Natural killer cell (primary cell): ENCODE data around the gene PI4KB. TPM values are rescaled to one million over a fixed set of nuclear protein-coding genes. Genes with fewer than 3 reads are reported as not detected.

ENCODE experiments used
- ATAC-seq, 3 donors: fragments of 150-1000 bp in 2 of 3; fragments of 200-7000 bp in 1 of 3; cut with Tn5 transposase; 1 replicate in 1 of 3; 2 replicates in 2 of 3; pipeline ENCODE4 v1.10.0; 2021; ENCODE audit warnings: mild to moderate bottlenecking in 2 of 3, moderate library complexity in 2 of 3
- DNase-seq, 2 donors: peaks; one replicate each; pipeline versions ENCODE4 v3.0.0 to v3.0.0-alpha.2; 2013 to 2021; ENCODE audit warnings: mixed read lengths in 1 of 2
- H3K27ac ChIP-seq: one replicate; pipeline ENCODE4 v1.5.1; 2013; ENCODE audit warnings: mild to moderate bottlenecking, low read length
- H3K27me3 ChIP-seq: one replicate; pipeline ENCODE4 v1.6.1; 2013; ENCODE audit warnings: low read length; ENCODE audit not compliant: control insufficient read depth, insufficient read depth
- H3K36me3 ChIP-seq: one replicate; pipeline ENCODE4 v1.6.1; 2013; ENCODE audit warnings: low read length; ENCODE audit not compliant: control insufficient read depth, insufficient read depth
- H3K4me1 ChIP-seq: one replicate; pipeline ENCODE4 v1.6.1; 2013; ENCODE audit warnings: low read length; ENCODE audit not compliant: control insufficient read depth, insufficient read depth
- H3K4me3 ChIP-seq: one replicate; pipeline ENCODE4 v1.5.1; 2013; ENCODE audit warnings: low read length
- H3K9me3 ChIP-seq: one replicate; pipeline ENCODE4 v1.6.1; 2013; ENCODE audit warnings: low read length; ENCODE audit not compliant: control insufficient read depth, insufficient read depth
- H3K27ac Mint-ChIP-seq, 2 donors: one replicate each; pipeline ENCODE4 v1.8.0; 2022; ENCODE audit warnings: mild to moderate bottlenecking in 2 of 2, mixed read lengths in 2 of 2, moderate library complexity in 1 of 2
- H3K27me3 Mint-ChIP-seq, 2 donors: one replicate each; pipeline ENCODE4 v1.8.0; 2022; ENCODE audit warnings: low read depth in 2 of 2, mixed read lengths in 2 of 2
- H3K36me3 Mint-ChIP-seq: one replicate; pipeline ENCODE4 v1.8.0; 2022; ENCODE audit warnings: mixed read lengths
- H3K4me1 Mint-ChIP-seq, 2 donors: one replicate each; pipeline ENCODE4 v1.8.0; 2022; ENCODE audit warnings: mixed read lengths in 2 of 2
- H3K4me3 Mint-ChIP-seq: one replicate; pipeline ENCODE4 v1.8.0; 2022; ENCODE audit warnings: mild to moderate bottlenecking, moderate library complexity, mixed read lengths
- H3K9me3 Mint-ChIP-seq, 2 donors: one replicate each; pipeline ENCODE4 v1.8.0; 2022; ENCODE audit warnings: mixed read lengths in 2 of 2
- WGBS: methylation state at CpG from one replicate; pipeline ENCODE4 v1.1.7; 2013; ENCODE audit warnings: missing lambda C conversion rate; ENCODE audit not compliant: insufficient coverage; 5-methylcytosine and 5-hydroxymethylcytosine counted together
- intact Hi-C: fragments of 100-400 bp; cut with micrococcal nuclease; formaldehyde crosslinking; loops from one replicate; pipeline ENCODE4 v1.14.2; 2022
- total RNA-seq, 4 donors: library from RNA; stranded (reverse); fragments of 120-200 nt in 1 of 4; gene quantifications; one replicate each; pipeline versions ENCODE4 v1.2.3 to v1.2.4, GENCODE V29; 2013 to 2022
- TF ChIP-seq, protein P1 (sequence below): fragments of 200-600 bp; IDR thresholded peaks from one replicate; pipeline ENCODE4 v1.8.0; 2022; ENCODE audit warnings: antibody characterized with exemption

The PI4KB gene
- total RNA-seq, 3 donors from 2014 or later (not counting 1 experiment from before 2014, with no cell fraction given) = 68.2 to 99.3 (median 95.0) TPM

GRCh38 chr1:151371370-151372057 is 44.3 kb upstream of the PI4KB start:
- no peak overlapping the region for H3K27ac ChIP-seq
- ATAC-seq (no peak), DNase-seq (no peak)
- H3K9me3 ChIP-seq = no peaks in the 10 kb centered on the region
- H3K27me3 Mint-ChIP-seq = peaks cover 0 to 2% of the 10 kb centered on the region in 2 donors
- H3K4me1 ChIP-seq = peaks cover 9% of the 10 kb centered on the region
- TF ChIP-seq, protein P1, sequence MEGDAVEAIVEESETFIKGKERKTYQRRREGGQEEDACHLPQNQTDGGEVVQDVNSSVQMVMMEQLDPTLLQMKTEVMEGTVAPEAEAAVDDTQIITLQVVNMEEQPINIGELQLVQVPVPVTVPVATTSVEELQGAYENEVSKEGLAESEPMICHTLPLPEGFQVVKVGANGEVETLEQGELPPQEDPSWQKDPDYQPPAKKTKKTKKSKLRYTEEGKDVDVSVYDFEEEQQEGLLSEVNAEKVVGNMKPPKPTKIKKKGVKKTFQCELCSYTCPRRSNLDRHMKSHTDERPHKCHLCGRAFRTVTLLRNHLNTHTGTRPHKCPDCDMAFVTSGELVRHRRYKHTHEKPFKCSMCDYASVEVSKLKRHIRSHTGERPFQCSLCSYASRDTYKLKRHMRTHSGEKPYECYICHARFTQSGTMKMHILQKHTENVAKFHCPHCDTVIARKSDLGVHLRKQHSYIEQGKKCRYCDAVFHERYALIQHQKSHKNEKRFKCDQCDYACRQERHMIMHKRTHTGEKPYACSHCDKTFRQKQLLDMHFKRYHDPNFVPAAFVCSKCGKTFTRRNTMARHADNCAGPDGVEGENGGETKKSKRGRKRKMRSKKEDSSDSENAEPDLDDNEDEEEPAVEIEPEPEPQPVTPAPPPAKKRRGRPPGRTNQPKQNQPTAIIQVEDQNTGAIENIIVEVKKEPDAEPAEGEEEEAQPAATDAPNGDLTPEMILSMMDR = no peak
- intact Hi-C loops = no loop called here
- H3K27me3 ChIP-seq = no peaks in the 10 kb centered on the region
- 75% methylated on average over 8 of the region's 9 CpGs for WGBS
- H3K4me3 ChIP-seq = no peak overlapping the region
- H3K4me1 Mint-ChIP-seq = no peaks in the 10 kb centered on the region
- H3K36me3 Mint-ChIP-seq = no peaks in the 10 kb centered on the region
- H3K9me3 Mint-ChIP-seq = no peaks in the 10 kb centered on the region
- no peak overlapping the region for H3K27ac Mint-ChIP-seq
- H3K4me3 Mint-ChIP-seq = no peak overlapping the region
- H3K36me3 ChIP-seq = no peaks in the 10 kb centered on the region

DNA sequence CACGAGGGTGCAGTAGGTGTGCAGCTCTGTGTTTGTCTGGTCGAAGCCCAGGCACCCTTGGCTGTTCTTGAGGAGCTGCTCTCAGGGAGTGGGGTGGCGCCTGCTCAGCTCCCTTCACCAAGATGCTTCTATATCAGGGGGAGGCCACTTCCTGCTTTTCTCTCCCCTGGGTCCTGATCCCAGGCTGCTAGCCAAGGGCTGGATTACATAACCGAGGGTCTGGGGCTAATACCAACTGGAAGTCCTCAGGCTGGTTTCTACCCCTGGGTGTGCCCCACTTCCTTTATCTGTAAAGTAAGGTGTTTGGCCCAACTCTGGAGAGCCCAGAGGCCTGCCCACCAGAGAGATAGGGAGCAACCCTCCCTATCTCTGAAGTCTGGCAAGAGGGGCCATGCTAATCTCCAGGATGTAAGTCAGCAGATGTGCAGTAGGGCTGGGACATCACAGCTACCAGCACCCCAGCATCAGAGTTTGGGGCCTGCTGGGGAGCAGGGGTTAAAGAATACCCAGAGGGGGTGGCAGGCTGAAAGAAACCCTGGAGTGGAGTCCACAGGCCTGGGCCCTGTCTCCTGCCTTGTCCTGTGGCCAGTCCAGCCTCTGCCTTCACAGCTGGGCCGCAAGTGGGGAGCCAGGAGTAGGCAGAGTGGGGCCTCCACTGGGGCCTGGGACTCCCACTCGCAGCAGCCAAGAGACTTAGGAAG is 43.1 kb upstream of the PI4KB start:
- Histone ChIP-seq H3K4me1 (peaks cover 9% of the 10 kb centered on the region), H3K27ac (no peak overlapping the region), H3K27me3 (no peaks in the 10 kb centered on the region), H3K4me3 (no peak overlapping the region), H3K36me3 (no peaks in the 10 kb centered on the region), H3K9me3 (no peaks in the 10 kb centered on the region)
- Mint-ChIP-seq H3K27me3 (no peaks in the 10 kb centered on the region), H3K4me1 (no peaks in the 10 kb centered on the region), H3K27ac (no peak overlapping the region), H3K4me3 (no peak overlapping the region), H3K9me3 (no peaks in the 10 kb centered on the region), H3K36me3 (no peaks in the 10 kb centered on the region)
- TF ChIP-seq, protein P1 = no peak
- ATAC-seq = no peak
- 71% methylated on average over 6 of the region's 6 CpGs for WGBS
- intact Hi-C loops = no loop called here
- no peak for DNase-seq

DNA sequence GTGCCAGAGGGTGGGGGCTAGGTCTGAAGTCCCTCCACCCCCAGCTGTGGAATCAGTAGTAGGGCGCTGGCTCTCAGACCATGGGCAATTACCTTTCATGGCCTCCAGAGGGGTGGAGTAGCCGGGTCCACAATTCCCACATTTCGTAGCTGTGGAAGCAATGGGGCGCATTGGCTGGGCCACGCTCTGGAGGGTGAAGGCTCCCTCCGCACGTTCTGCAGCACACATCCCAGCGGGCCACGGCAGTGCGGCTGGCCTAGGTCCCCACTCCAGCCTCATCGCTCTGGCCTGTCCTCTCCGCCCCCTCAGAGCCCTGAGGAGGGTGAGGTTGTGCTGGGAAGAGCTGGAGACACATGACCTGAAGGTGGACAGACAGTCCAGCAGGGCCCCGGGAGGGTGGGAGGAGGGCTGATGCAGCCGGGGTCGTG is 42.4 kb upstream of the PI4KB start:
- Mint-ChIP-seq H3K36me3 (no peaks in the 10 kb centered on the region), H3K9me3 (no peaks in the 10 kb centered on the region), H3K4me3 (no peak overlapping the region), H3K27me3 (no peaks in the 10 kb centered on the region), H3K27ac (no peak overlapping the region), H3K4me1 (no peaks in the 10 kb centered on the region)
- DNase-seq (no peak), ATAC-seq (no peak)
- TF ChIP-seq, protein P1 = no peak
- no peaks in the 10 kb centered on the region for H3K9me3 ChIP-seq
- WGBS = 96% methylated on average over 15 of the region's 15 CpGs
- H3K27ac ChIP-seq = no peak overlapping the region
- H3K4me1 ChIP-seq = peaks cover 9% of the 10 kb centered on the region
- H3K4me3 ChIP-seq = no peak overlapping the region
- intact Hi-C loops = no loop called here
- H3K36me3 ChIP-seq = no peaks in the 10 kb centered on the region
- no peaks in the 10 kb centered on the region for H3K27me3 ChIP-seq
